NCI-H748 treated with DMSO at 0.1 percent for 48 hours (cell line): Measurements from ENCODE around the gene SBK2.

Experiments used
- DNase-seq: peaks from one replicate; lab custom pipeline; 2025; lab: John Stamatoyannopoulos, UW

SBK2 gene

GRCh38 chr19:55554302-55554701, 17.4 kb upstream of the SBK2 start:
- no peak for DNase-seq

- no peak for DNase-seq
Observed at GRCh38 chr19:55553217-55554182, 16.6 kb upstream of the SBK2 start.

- no peak for DNase-seq
Observed at GRCh38 chr19:55552620-55553019, 15.7 kb upstream of the SBK2 start.

- no peak for DNase-seq
Observed at GRCh38 chr19:55552206-55552605, 15.3 kb upstream of the SBK2 start.

GRCh38 chr19:55550321-55550650, 13.4 kb upstream of the SBK2 start:
- no peak for DNase-seq

- DNase-seq, result no peak
Observed at GRCh38 chr19:55549500-55550320, 12.8 kb upstream of the SBK2 start.

GRCh38 chr19:55546822-55547614, 10.1 kb upstream of the SBK2 start:
- no peak for DNase-seq

- no peak for DNase-seq
Observed at GRCh38 chr19:55546011-55546410, 9.1 kb upstream of the SBK2 start.

- DNase-seq, result no peak
Observed at GRCh38 chr19:55545443-55545842, 8.5 kb upstream of the SBK2 start, which contains the start of gene SBK3. Gene SBK3, minus strand, starts transcription at chr19:55545543. Its CDS starts 0 bp downstream, at chr19:55545543.

GRCh38 chr19:55544776-55545439, 8.0 kb upstream of the SBK2 start:
- DNase-seq, result no peak

GRCh38 chr19:55544014-55544413, 7.1 kb upstream of the SBK2 start:
- no peak for DNase-seq

GRCh38 chr19:55543567-55543966, 6.6 kb upstream of the SBK2 start:
- DNase-seq, result no peak

- DNase-seq, result no peak
Observed at GRCh38 chr19:55542292-55542855, 5.4 kb upstream of the SBK2 start.

- no peak for DNase-seq
Observed at GRCh38 chr19:55541091-55541490, 4.2 kb upstream of the SBK2 start.

GRCh38 chr19:55540619-55541018, 3.7 kb upstream of the SBK2 start:
- DNase-seq, result no peak

GRCh38 chr19:55539090-55539984, 2.4 kb upstream of the SBK2 start:
- no peak for DNase-seq

- no peak for DNase-seq
Observed at GRCh38 chr19:55538132-55538531, 1.2 kb upstream of the SBK2 start.

GRCh38 chr19:55537741-55538111, 793 bp upstream of the SBK2 start:
- DNase-seq, result no peak

- no peak for DNase-seq
Observed at GRCh38 chr19:55536366-55536765, 567 bp downstream of the SBK2 start.

GRCh38 chr19:55535965-55536350, 975 bp downstream of the SBK2 start:
- DNase-seq, result no peak
